GM21515 (cell line): ENCODE measurements around the gene HSD3B1.
"Not testable (repeated sequence)": the region's sequence is repeated elsewhere in the genome, so short reads cannot be mapped to it uniquely, and the experiment has no call there.

ENCODE experiments used
- ATAC-seq: cut with Tn5 transposase; IDR thresholded peaks from one replicate; pipeline ENCODE4 v1.9.1; 2021; ENCODE audit not compliant: unreplicated experiment

The HSD3B1 gene

GRCh38 chr1:119551218-119551617 is 44.2 kb downstream of the HSD3B1 start:
- ATAC-seq, result no peak

GRCh38 chr1:119552656-119553055 is 45.6 kb downstream of the HSD3B1 start:
- ATAC-seq, result not testable (repeated sequence)

DNA sequence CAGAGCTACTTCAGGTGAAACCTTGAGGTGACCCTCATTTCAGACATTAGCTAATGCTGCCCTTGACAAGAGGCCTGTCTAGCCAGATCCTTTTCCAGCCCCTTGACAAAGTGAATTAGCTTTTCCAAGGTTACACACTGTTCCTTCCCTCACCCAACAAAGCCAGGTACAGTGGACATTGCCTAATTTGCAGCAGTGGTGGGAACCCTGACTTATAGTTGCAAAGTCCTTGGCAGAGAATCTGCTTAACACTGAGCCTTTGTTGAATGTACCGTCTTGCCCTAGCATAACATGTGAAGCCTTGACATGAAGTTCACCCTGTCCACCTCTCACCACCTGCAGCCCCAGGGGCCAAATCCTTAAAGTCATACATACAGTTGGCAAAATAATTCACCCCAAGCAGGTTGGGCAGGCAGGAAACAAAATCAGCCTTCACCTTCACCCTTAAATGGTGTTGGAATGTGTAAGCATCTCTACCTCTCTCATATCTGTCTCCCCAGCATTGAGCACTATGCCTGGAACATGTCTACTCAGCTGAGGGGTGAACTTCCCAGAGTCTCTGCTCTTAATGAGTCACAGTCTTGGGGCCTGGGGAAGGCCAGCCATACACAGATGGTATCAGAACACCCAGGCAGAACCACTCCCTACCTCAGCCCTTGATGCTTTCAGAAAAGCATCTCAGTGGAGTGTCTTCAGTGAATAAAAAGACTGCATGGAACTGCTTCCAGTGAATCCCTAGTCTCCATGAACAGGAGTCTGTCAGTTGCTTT is 46.5 kb downstream of the HSD3B1 start:
- ATAC-seq, result not testable (repeated sequence)

- no peak for ATAC-seq
Measured at GRCh38 chr1:119554183-119554582, 47.2 kb downstream of the HSD3B1 start.

- no peak for ATAC-seq
Measured at GRCh38 chr1:119556423-119556822, 49.4 kb downstream of the HSD3B1 start.

- not testable (repeated sequence) for ATAC-seq
Measured at GRCh38 chr1:119560402-119560801, 53.4 kb downstream of the HSD3B1 start.

GRCh38 chr1:119564548-119564947 is 57.5 kb downstream of the HSD3B1 start:
- ATAC-seq, result peak; percentile 66
